ENCODE measurements around the gene FOXL3. TPM values are rescaled to one million over a fixed set of nuclear protein-coding genes. Genes with fewer than 3 reads are reported as not detected.

The FOXL3 gene
- total and polyA plus RNA-seq, 3 donors from 2014 or later, result 4.5 to 37.7 (median 14.5) TPM

DNA sequence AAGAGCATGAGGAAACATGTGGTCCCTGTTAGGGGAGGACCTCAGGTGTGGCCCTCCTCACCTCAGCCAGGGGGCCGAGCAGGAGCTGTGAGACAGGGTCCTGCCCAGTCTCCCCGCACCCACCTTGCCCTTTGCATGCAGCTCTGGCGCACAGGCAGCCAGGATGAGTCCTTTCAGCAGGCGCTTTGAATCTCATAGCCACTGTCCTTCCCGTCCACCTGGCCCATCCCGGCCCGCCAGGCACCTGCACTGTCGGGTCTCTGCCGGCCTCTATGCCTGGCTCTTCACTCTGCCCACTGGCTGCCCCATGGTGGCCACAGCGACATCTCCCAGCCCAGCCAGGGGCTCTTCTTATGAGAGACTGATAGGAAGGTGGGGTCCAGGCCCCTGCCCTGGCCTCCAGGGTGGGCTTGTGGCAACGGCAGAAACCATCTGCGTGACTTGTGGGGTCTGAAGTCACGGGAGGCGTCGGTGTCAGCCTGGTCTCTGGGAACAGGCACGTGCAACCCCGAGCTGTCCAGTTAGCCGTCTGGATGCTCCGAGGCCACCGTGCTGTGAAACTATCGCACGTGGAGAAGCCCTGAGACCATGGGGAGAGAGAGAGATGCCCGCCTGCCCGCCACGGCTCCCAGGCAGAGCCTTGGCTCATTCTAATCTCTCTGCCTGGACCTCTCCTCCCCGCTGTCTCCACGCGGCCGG is 37.4 kb downstream of the FOXL3 start:
- DNase-seq, result no peak
- Histone ChIP-seq H3K27ac (no peak overlapping the region), H3K27me3 (no peaks in the 10 kb centered on the region), H3K36me3 (ENCODE audit: low read depth, missing control alignments) (no peaks in the 10 kb centered on the region), H3K4me1 (no peaks in the 10 kb centered on the region), H3K4me3 (no peak overlapping the region), H3K9me3 (no peaks in the 10 kb centered on the region)
- TF ChIP-seq, protein P1, sequence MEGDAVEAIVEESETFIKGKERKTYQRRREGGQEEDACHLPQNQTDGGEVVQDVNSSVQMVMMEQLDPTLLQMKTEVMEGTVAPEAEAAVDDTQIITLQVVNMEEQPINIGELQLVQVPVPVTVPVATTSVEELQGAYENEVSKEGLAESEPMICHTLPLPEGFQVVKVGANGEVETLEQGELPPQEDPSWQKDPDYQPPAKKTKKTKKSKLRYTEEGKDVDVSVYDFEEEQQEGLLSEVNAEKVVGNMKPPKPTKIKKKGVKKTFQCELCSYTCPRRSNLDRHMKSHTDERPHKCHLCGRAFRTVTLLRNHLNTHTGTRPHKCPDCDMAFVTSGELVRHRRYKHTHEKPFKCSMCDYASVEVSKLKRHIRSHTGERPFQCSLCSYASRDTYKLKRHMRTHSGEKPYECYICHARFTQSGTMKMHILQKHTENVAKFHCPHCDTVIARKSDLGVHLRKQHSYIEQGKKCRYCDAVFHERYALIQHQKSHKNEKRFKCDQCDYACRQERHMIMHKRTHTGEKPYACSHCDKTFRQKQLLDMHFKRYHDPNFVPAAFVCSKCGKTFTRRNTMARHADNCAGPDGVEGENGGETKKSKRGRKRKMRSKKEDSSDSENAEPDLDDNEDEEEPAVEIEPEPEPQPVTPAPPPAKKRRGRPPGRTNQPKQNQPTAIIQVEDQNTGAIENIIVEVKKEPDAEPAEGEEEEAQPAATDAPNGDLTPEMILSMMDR (IDR thresholded peaks at IDR 0.05), result no peak
- no peak for TF ChIP-seq POLR2A (IDR thresholded peaks at IDR 0.05)
- intact Hi-C loops (cut with DNase I; ENCODE audit: low total_unique reads), result no loop called here
- 75 to 78% methylated on average over 22 to 29 of the region's 29 CpGs for WGBS, 2 donors

- 88% methylated on average over 22 of the region's 22 CpGs for WGBS, 2 donors
- intact Hi-C loops (cut with DNase I; ENCODE audit: low total_unique reads), result no loop called here
- no peak for TF ChIP-seq POLR2A (IDR thresholded peaks at IDR 0.05)
- TF ChIP-seq, protein P1 (IDR thresholded peaks at IDR 0.05), result no peak
- H3K36me3 ChIP-seq (ENCODE audit: low read depth, missing control alignments), result no peaks in the 10 kb centered on the region
- no peak for DNase-seq
- no peak overlapping the region for H3K27ac ChIP-seq
- no peaks in the 10 kb centered on the region for H3K27me3 ChIP-seq
- H3K4me3 ChIP-seq, result no peak overlapping the region
- no peaks in the 10 kb centered on the region for H3K9me3 ChIP-seq
- H3K4me1 ChIP-seq, result peaks cover 5% of the 10 kb centered on the region
Observed at GRCh38 chr7:327991-328702, 38.2 kb downstream of the FOXL3 start.

DNA sequence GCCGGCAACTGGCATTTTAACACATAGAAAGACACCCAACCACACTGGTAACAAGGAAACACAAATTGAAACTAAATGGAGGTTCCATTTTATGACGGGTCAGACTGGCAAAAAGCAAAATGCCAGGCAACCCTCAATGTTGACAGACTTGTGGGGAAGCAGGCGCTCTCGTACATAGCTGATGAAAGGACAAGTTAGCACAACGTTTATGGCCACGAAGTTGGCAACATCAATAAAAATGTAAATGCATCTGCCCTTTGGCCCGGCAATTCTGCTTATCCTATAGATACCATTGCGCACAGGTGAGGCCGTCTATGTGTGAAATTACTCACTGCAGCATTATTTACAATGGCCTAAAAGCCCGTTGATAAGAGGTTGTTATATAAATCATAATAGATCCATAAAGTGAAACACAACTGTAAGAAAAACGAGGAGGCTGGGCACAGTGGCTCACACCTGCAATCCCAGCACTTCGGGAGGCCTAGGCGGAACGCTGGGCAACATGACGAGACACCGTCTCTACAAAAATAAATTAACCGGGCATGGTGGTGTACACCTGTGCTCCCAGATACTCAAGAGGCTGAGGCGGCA is 39.8 kb downstream of the FOXL3 start:
- intact Hi-C loops (cut with DNase I; ENCODE audit: low total_unique reads), result loop anchor here (5.0 to 10.0 kb wide), 2 partner anchors 195 to 443 kb away; no protein-coding TSS in a partner anchor
- peaks cover 9% of the 10 kb centered on the region for H3K4me1 ChIP-seq
- no peaks in the 10 kb centered on the region for H3K9me3 ChIP-seq
- no peak overlapping the region for H3K27ac ChIP-seq
- WGBS, 2 donors, result 89 to 90% methylated on average over 18 of the region's 18 CpGs
- DNase-seq, result no peak
- no peak for TF ChIP-seq POLR2A (IDR thresholded peaks at IDR 0.05)
- TF ChIP-seq, protein P1 (IDR thresholded peaks at IDR 0.05), result no peak
- no peak overlapping the region for H3K4me3 ChIP-seq
- no peaks in the 10 kb centered on the region for H3K36me3 ChIP-seq (ENCODE audit: low read depth, missing control alignments)
- no peaks in the 10 kb centered on the region for H3K27me3 ChIP-seq

DNA sequence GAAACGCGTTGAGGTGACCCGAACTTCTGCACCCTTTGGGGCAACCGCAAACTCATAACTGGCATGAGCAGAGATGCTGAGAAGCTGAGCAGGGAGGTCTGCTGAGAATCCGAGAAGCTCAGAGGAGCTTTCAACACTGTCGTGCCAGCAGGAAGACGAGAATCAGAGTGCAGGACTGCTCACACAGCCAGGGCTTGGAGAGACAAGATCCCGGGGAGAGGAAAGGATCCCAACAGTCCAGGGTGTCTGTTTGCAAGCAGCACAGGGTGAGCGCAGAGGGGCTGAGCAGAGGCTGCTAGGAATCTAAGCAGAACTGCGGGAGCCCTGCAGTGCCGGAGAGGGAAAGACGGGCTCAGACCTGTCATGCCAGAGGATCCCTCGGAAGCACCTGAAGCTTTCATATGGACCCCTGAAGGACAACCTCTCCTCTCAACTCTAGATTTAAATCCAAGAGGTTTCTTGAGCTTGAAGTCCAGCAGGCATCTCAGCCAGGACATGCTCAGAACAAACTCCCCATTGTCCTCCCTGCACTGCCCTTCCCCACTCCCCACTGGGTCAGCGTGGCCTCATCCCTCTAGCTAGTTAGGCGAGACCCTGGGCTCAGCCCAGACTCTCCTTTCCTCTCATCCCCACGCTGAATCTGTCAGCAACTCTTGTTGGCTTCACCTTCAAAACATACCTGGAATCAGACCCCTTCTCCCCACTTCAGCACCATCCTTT is 40.7 kb downstream of the FOXL3 start:
- intact Hi-C loops (cut with DNase I; ENCODE audit: low total_unique reads), result loop anchor here (5.0 to 10.0 kb wide), 2 partner anchors 194 to 442 kb away; no protein-coding TSS in a partner anchor
- Histone ChIP-seq H3K27me3 (no peaks in the 10 kb centered on the region), H3K4me3 (no peak overlapping the region), H3K36me3 (ENCODE audit: low read depth, missing control alignments) (no peaks in the 10 kb centered on the region), H3K4me1 (peaks cover 9% of the 10 kb centered on the region), H3K9me3 (no peaks in the 10 kb centered on the region), H3K27ac (no peak overlapping the region)
- 82 to 87% methylated on average over 14 to 16 of the region's 16 CpGs for WGBS, 2 donors
- TF ChIP-seq POLR2A (IDR thresholded peaks at IDR 0.05), result no peak
- TF ChIP-seq, protein P1 (IDR thresholded peaks at IDR 0.05), result no peak
- DNase-seq, result no peak

Data from testis (tissue), 3 donors.